Heart right ventricle (tissue), 16 donors: Measurements from ENCODE around the gene SSTR3. TPM values are rescaled to one million over a fixed set of nuclear protein-coding genes. Genes with fewer than 3 reads are reported as not detected.
A peak's percentile ranks its signal among the peaks of the same experiment; 100 is the strongest.
"Not testable (repeated sequence)": the region's sequence is repeated elsewhere in the genome, so short reads cannot be mapped to it uniquely, and the experiment has no call there.

Source experiments
- ATAC-seq, 8 donors: fragments of 200-7000 bp; cut with Tn5 transposase; one replicate each; pipeline ENCODE4 v1.9.1; 2020; ENCODE audit warnings: mild to moderate bottlenecking in 8 of 8, moderate library complexity in 8 of 8, moderate number of reproducible peaks in 1 of 8
- DNase-seq, 2 donors: peaks; one replicate each; pipeline ENCODE4 v3.0.0-alpha.2; 2020
- H3K27ac ChIP-seq, 10 donors: fragments of 200-600 bp; sonication (generic) in 2 of 10; one replicate each; pipeline versions ENCODE4 v1.5.0 to v1.8.0; 2020 to 2022; ENCODE audit warnings: mild to moderate bottlenecking in 3 of 10
- H3K27me3 ChIP-seq, 7 donors: fragments of 200-600 bp; one replicate each; pipeline ENCODE4 v1.8.0; 2021 to 2022; ENCODE audit warnings: mild to moderate bottlenecking in 2 of 7
- H3K36me3 ChIP-seq, 9 donors: fragments of 200-600 bp; sonication (generic) in 1 of 9; one replicate each; pipeline versions ENCODE4 v1.5.0 to v1.8.0; 2020 to 2022; ENCODE audit warnings: mild to moderate bottlenecking in 2 of 9
- H3K4me1 ChIP-seq, 9 donors: fragments of 200-600 bp; sonication (generic) in 1 of 9; one replicate each; pipeline versions ENCODE4 v1.5.0 to v1.8.0; 2020 to 2022; ENCODE audit warnings: mild to moderate bottlenecking in 4 of 9
- H3K4me3 ChIP-seq, 10 donors: fragments of 200-600 bp; sonication (generic) in 2 of 10; one replicate each; pipeline versions ENCODE4 v1.5.0 to v1.8.0; 2020 to 2022; ENCODE audit warnings: mild to moderate bottlenecking in 7 of 10, moderate library complexity in 2 of 10
- H3K9me3 ChIP-seq, 11 donors: fragments of 200-600 bp in 10 of 11; sonication (generic) in 2 of 11; one replicate each; pipeline versions ENCODE4 v1.5.0 to v1.8.0; 2013 to 2022; ENCODE audit warnings: mild to moderate bottlenecking in 2 of 11, control low read depth in 1 of 11, moderate library complexity in 1 of 11
- CTCF ChIP-seq, 9 donors: fragments of 200-600 bp; sonication (generic) in 2 of 9; IDR thresholded peaks; one replicate each; pipeline versions ENCODE4 v1.5.0 to v1.8.0; 2021 to 2022; ENCODE audit warnings: antibody characterized with exemption in 9 of 9, mild to moderate bottlenecking in 5 of 9, moderate library complexity in 1 of 9
- WGBS, 2 donors: extraction: QIAGEN DNeasy Blood & Tissue Kit; methylation state at CpG; one replicate each; pipeline ENCODE4 v1.1.7; 2013; ENCODE audit warnings: inconsistent platforms in 1 of 2; 5-methylcytosine and 5-hydroxymethylcytosine counted together
- intact Hi-C, 10 donors: fragments of 100-400 bp; cut with DNase I; formaldehyde crosslinking; loops; one replicate each; pipeline versions ENCODE4 v1.11.1 to v1.14.2; 2022
- polyA plus RNA-seq, 2 donors: library from polyadenylated mRNA; stranded (reverse); fragments of 200-250 nt; gene quantifications; one replicate each; pipeline ENCODE4 v1.2.3, GENCODE V29; 2013
- total RNA-seq, 10 donors: library from RNA; stranded (reverse); fragmentation: NEBNext Ultra II Directional in 3 of 10; extraction: Animal tissue kit (Norgen Biotek cat#: 25700) in 3 of 10; gene quantifications; one replicate each; pipeline versions ENCODE4 v1.2.1 to v1.2.4, GENCODE V29; 2021 to 2023
- donor health status: Arrhythmogenic right ventricular cardiomyopathy.
- donor health status: ischemic (EF 13 %, LVEDD 7.1; RV severe dilation, severe dysfunction).
- donor health status: healthy with polysubstance abuse.
- donor health status: DM: no; HTN: yes; CAD: no.
- donor health status: DM: no; HTN: no; CAD: no.
- donor health status: ischemic (EF 25% LVEDD 6.9; RV normal size, moderate dysfunction).
- donor health status: ischemic (EF 25% LVEDD 5.7; RV mildly dilated, moderate dysfunction).
- donor health status: healthy.
- donor health status: DM: yes; HTN: yes; CAD: no.
- donor health status: Ischemic cardiomyopathy.
- donor health status: ischemic (EF 35%, LVEDD 5.7; RV mildly dilated, moderate dysfunction).
- donor health status: nonischemic (EF 11% LVEDD 7.7; RV severe dilation, severe dysfunction).
- donor health status: DM: yes; HTN: yes; CAD: no.
- donor health status: PGD.
- donor health status: ischemic (EF 29% LVEDD 5.4; RV normal size, mild dysfunction).
- donor health status: nonischemic (EF 23%, LVEDD 6.1; RV moderate dilation, normal function).

SSTR3 gene
- total and polyA plus RNA-seq, 12 donors: not detected

- 84 to 86% methylated on average over 16 of the region's 16 CpGs for WGBS, 2 donors
Measured at GRCh38 chr22:37234736-37235711, 22.7 kb upstream of the SSTR3 start.

GRCh38 chr22:37233751-37234631 lies 21.7 kb upstream of the SSTR3 start:
- peaks cover 0 to 85% (median 62%) of the 10 kb centered on the region in 7 donors for H3K27me3 ChIP-seq
- H3K27ac ChIP-seq: peak overlapping the region in 1 of 10 donors; percentile 15
- H3K4me1 ChIP-seq: peaks cover 0 to 91% (median 0%) of the 10 kb centered on the region in 9 donors
- 52 to 55% methylated on average over 27 of the region's 27 CpGs for WGBS, 2 donors
- no peaks in the 10 kb centered on the region for H3K9me3 ChIP-seq
- no peak overlapping the region for H3K4me3 ChIP-seq
- ATAC-seq (no peak), DNase-seq (no peak)
- H3K36me3 ChIP-seq: peaks cover 0 to 61% (median 0%) of the 10 kb centered on the region in 9 donors
- no peak for TF ChIP-seq CTCF (IDR thresholded peaks at IDR 0.05)
- intact Hi-C loops: no loop called here

More at GRCh38 chr22:37234736-37235711, 22.7 kb upstream of the SSTR3 start:
- DNase-seq (no peak), ATAC-seq (no peak)
- peak overlapping the region in 1 of 10 donors; percentile 26 for H3K27ac ChIP-seq
- TF ChIP-seq CTCF (IDR thresholded peaks at IDR 0.05): no peak
- peaks cover 0 to 91% (median 0%) of the 10 kb centered on the region in 9 donors for H3K4me1 ChIP-seq
- intact Hi-C loops: no loop called here
- H3K36me3 ChIP-seq: peaks cover 0 to 69% (median 0%) of the 10 kb centered on the region in 9 donors
- peaks cover 0 to 93% (median 73%) of the 10 kb centered on the region in 7 donors for H3K27me3 ChIP-seq
- no peaks in the 10 kb centered on the region for H3K9me3 ChIP-seq
- H3K4me3 ChIP-seq: no peak overlapping the region

GRCh38 chr22:37233371-37233750 lies 21.1 kb upstream of the SSTR3 start:
- intact Hi-C loops, ATAC-seq, DNase-seq, H3K9me3 ChIP-seq, H3K4me3 ChIP-seq: not testable (repeated sequence)
- 87 to 89% methylated on average over 12 of the region's 12 CpGs for WGBS, 2 donors
- H3K36me3 ChIP-seq: peaks cover 0 to 58% (median 0%) of the 10 kb centered on the region in 9 donors
- H3K27ac ChIP-seq: peak overlapping the region in 1 of 10 donors; percentile 15
- H3K4me1 ChIP-seq: peaks cover 0 to 93% (median 0%) of the 10 kb centered on the region in 9 donors
- H3K27me3 ChIP-seq: peaks cover 0 to 83% (median 56%) of the 10 kb centered on the region in 7 donors

GRCh38 chr22:37232140-37232998 lies 20.1 kb upstream of the SSTR3 start:
- Histone ChIP-seq H3K9me3 (no peaks in the 10 kb centered on the region), H3K27me3 (peaks cover 0 to 82% (median 46%) of the 10 kb centered on the region in 7 donors), H3K4me1 (peaks cover 0 to 94% (median 0%) of the 10 kb centered on the region in 9 donors), H3K36me3 (peaks cover 0 to 58% (median 0%) of the 10 kb centered on the region in 9 donors), H3K27ac (peak overlapping the region in 1 of 10 donors; percentile 94), H3K4me3 (no peak overlapping the region)
- ATAC-seq (no peak), DNase-seq (no peak)
- WGBS, 2 donors: 79 to 82% methylated on average over 15 of the region's 15 CpGs
- intact Hi-C loops: no loop called here
- TF ChIP-seq CTCF (IDR thresholded peaks at IDR 0.05): no peak
